ENCODE results near the gene IL23R.

DNA sequence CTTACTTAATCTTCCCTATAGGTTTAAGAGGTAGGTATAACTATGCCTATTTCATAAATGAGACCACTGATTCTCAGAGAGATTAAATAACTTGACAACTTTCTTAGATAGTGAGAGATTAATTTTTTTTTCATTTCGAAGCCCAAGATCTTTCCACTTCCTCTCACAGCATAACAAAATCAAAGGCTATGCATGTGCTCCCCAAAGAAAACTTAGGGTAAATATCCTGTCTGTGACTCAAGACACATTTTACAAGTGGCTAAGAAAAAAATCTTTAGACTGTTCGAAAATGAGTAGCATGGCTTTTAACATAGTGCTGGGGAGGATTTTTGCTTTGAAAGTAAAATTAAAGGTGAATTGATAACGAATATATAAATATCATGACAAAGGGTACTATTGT is 23.3 kb upstream of the IL23R start:
- TF ChIP-seq POLR2A (IDR thresholded peaks at IDR 0.05): no peak
- TF ChIP-seq, protein P1, sequence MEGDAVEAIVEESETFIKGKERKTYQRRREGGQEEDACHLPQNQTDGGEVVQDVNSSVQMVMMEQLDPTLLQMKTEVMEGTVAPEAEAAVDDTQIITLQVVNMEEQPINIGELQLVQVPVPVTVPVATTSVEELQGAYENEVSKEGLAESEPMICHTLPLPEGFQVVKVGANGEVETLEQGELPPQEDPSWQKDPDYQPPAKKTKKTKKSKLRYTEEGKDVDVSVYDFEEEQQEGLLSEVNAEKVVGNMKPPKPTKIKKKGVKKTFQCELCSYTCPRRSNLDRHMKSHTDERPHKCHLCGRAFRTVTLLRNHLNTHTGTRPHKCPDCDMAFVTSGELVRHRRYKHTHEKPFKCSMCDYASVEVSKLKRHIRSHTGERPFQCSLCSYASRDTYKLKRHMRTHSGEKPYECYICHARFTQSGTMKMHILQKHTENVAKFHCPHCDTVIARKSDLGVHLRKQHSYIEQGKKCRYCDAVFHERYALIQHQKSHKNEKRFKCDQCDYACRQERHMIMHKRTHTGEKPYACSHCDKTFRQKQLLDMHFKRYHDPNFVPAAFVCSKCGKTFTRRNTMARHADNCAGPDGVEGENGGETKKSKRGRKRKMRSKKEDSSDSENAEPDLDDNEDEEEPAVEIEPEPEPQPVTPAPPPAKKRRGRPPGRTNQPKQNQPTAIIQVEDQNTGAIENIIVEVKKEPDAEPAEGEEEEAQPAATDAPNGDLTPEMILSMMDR (IDR thresholded peaks at IDR 0.05): no peak
